Measurements from ENCODE around the gene RGL1. TPM values are rescaled to one million over a fixed set of nuclear protein-coding genes. Genes with fewer than 3 reads are reported as not detected.
"Not testable (repeated sequence)": the region's sequence is repeated elsewhere in the genome, so short reads cannot be mapped to it uniquely, and the experiment has no call there.

RGL1 gene
- total and polyA plus RNA-seq, 9 of the 15 experiments (the other 6 are each of a cell fraction or from before 2014, with no cell fraction given): under 0.01 to 0.07 (median 0.04) TPM

DNA sequence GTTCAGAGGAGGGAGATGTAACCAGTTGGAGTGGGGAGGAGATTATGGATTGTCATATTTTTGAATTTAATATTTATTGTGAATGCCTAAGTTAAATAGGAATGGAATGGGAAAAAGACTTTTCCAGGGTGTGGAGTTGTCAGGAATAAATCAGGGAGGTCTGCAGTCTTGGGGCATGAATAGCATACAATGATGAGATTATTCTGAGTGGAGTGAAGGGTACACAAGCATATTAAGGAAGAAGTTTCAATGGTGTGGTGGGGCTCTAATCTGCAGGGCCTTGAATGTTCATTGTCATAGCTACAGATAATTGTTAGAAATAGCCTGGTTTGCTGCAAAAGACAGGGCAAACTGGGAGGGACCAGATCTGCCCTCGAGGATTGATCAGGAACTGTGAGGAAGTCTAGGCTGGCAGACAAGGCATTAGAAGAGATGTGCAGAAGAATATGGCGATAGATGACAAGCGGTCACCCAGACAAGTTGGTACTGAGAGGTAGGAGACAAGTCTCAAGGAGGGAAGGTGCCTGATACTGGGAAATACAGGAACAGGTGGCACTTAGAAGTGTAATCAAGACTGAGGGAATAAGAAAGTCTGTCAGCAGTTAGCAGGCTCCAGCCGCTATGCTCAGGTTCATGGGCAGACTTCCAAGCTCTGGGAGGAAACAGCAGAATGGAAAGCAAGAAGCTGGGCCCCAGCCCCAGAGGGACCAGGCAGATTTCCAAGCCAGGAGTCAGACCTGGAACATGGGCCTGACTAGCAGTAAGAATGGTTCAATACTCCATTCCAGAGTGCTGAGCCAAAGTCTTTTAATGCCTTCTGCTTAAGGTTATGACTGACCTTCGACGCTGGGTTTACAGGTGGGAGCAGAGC lies 20.9 kb upstream of the RGL1 start:
- Histone ChIP-seq H3K9me3 (replicated peaks; ENCODE audit: control insufficient read depth, insufficient read depth, low read depth, low read length) (no peaks in the 10 kb centered on the region), H3K79me2 (ENCODE audit: control insufficient read depth, insufficient read depth, low read length) (no peaks in the 10 kb centered on the region), H3K4me3 (no peak overlapping the region), H3K9me1 (ENCODE audit: control insufficient read depth, insufficient read depth, low read length) (no peaks in the 10 kb centered on the region), H3K36me3 (ENCODE audit: control insufficient read depth, insufficient read depth, low read length) (no peaks in the 10 kb centered on the region), H3K4me1 (replicated peaks in 1 of 2; ENCODE audit: control insufficient read depth in 2 of 2, insufficient read depth in 2 of 2, low read length in 2 of 2) (no peaks in the 10 kb centered on the region), H4K20me1 (replicated peaks; ENCODE audit: control insufficient read depth, insufficient read depth, low read length) (no peaks in the 10 kb centered on the region), H3K4me2 (ENCODE audit: insufficient read depth, low read length) (no peak overlapping the region), H2AFZ (ENCODE audit: low read depth, low read length) (no peak overlapping the region), H3K27ac (ENCODE audit: extremely low read depth, low read depth, low read length) (no peak overlapping the region), H3K9ac (ENCODE audit: insufficient read depth in 1 of 2, low read depth in 2 of 2, low read length in 2 of 2) (no peak overlapping the region), H3K27me3 (ENCODE audit: control insufficient read depth in 2 of 2, insufficient read depth in 2 of 2, low read length in 2 of 2) (peaks cover 0 to 6% of the 10 kb centered on the region in 2 experiments; a peak in 2 of 5 replicates)
- ATAC-seq: no peak; the same call in 2 of the 3 replicates
- DNase-seq (ENCODE audit: extremely low read depth in 1 of 4, low spot score in 3 of 4): no peak
- CTCF ChIA-PET (ENCODE audit: low intra/inter-chr PET ratio): no interaction called here
- no TSS peak for BruUV-seq (replicated peaks)
- in situ Hi-C loops (cut with MboI): no loop called here
- POLR2A ChIA-PET: no interaction called here
- no peak for FAIRE-seq
- WGBS (ENCODE audit: insufficient coverage, low coverage, missing lambda C conversion rate): under 1% methylated on average over 6 of the region's 6 CpGs
- intact Hi-C loops (cut with micrococcal nuclease): no loop called here
- no peak for TF ChIP-seq ZNF764 (CRISPR knock-in tag; IDR thresholded peaks at IDR 0.05; ENCODE audit: low read depth)
- TF ChIP-seq MAFG (tag; conservative IDR thresholded peaks at IDR 0.05): no peak
- TF ChIP-seq PREB (CRISPR knock-in tag; IDR thresholded peaks at IDR 0.05): no peak
- no peak for TF ChIP-seq ZNF77 (CRISPR knock-in tag; IDR thresholded peaks at IDR 0.05)
- no peak for TF ChIP-seq KLF10 (CRISPR knock-in tag; IDR thresholded peaks at IDR 0.05)
- TF ChIP-seq TCF7L2 (IDR thresholded peaks at IDR 0.05; ENCODE audit: low read depth, low read length): no peak
- TF ChIP-seq NFYB (IDR thresholded peaks at IDR 0.05; ENCODE audit: extremely low read depth, insufficient read length): no peak
- no peak for TF ChIP-seq CHCHD3 (CRISPR knock-in tag; IDR thresholded peaks at IDR 0.05)
- no peak for TF ChIP-seq TSC22D4 (tag; IDR thresholded peaks at IDR 0.05)
- TF ChIP-seq ZFX (CRISPR knock-in tag; IDR thresholded peaks at IDR 0.05): no peak
- no peak for TF ChIP-seq ZNF140 (CRISPR knock-in tag; IDR thresholded peaks at IDR 0.05)

GRCh38 chr1:183785921-183786320 lies 19.0 kb upstream of the RGL1 start:
- WGBS (ENCODE audit: insufficient coverage, low coverage, missing lambda C conversion rate): 0% methylated on average over 3 of the region's 3 CpGs
- H3K79me2 ChIP-seq (ENCODE audit: control insufficient read depth, insufficient read depth, low read length); H3K36me3 ChIP-seq (ENCODE audit: control insufficient read depth, insufficient read depth, low read length); H3K9ac ChIP-seq (ENCODE audit: insufficient read depth in 1 of 2, low read depth in 2 of 2, low read length in 2 of 2); H4K20me1 ChIP-seq (replicated peaks; ENCODE audit: control insufficient read depth, insufficient read depth, low read length); H3K4me3 ChIP-seq; BruUV-seq (replicated peaks); in situ Hi-C loops (cut with MboI); ATAC-seq; H3K27me3 ChIP-seq (ENCODE audit: control insufficient read depth in 2 of 2, insufficient read depth in 2 of 2, low read length in 2 of 2); H3K4me1 ChIP-seq (replicated peaks in 1 of 2; ENCODE audit: control insufficient read depth in 2 of 2, insufficient read depth in 2 of 2, low read length in 2 of 2); H3K27ac ChIP-seq (ENCODE audit: extremely low read depth, low read depth, low read length); CTCF ChIA-PET (ENCODE audit: low intra/inter-chr PET ratio); H3K9me3 ChIP-seq (replicated peaks; ENCODE audit: control insufficient read depth, insufficient read depth, low read depth, low read length); H2AFZ ChIP-seq (ENCODE audit: low read depth, low read length); H3K9me1 ChIP-seq (ENCODE audit: control insufficient read depth, insufficient read depth, low read length); FAIRE-seq; POLR2A ChIA-PET; DNase-seq (ENCODE audit: extremely low read depth in 1 of 4, low spot score in 3 of 4); H3K4me2 ChIP-seq (ENCODE audit: insufficient read depth, low read length); intact Hi-C loops (cut with micrococcal nuclease): not testable (repeated sequence)

Data from K562 (cell line).